NOMO-1 treated with dmso at 0.1 percent for 144 hours (cell line): ENCODE measurements around the gene UFC1.

Experiments
- DNase-seq: peaks from one replicate; lab custom pipeline; 2025; ENCODE audit not compliant: unreplicated experiment; lab: John Stamatoyannopoulos, UW

Gene UFC1

GRCh38 chr1:161192476-161193465 is 39.0 kb downstream of the UFC1 start:
- DNase-seq: peak; percentile 56

GRCh38 chr1:161193561-161194235 is 39.9 kb downstream of the UFC1 start:
- DNase-seq: no peak

GRCh38 chr1:161195171-161195570 is 41.4 kb downstream of the UFC1 start:
- peak; percentile 46 for DNase-seq

- no peak for DNase-seq
Measured at GRCh38 chr1:161196111-161196510, 42.3 kb downstream of the UFC1 start.

- DNase-seq: no peak
Measured at GRCh38 chr1:161196521-161197451, 43.0 kb downstream of the UFC1 start.

GRCh38 chr1:161197560-161198193 is 43.9 kb downstream of the UFC1 start:
- no peak for DNase-seq

DNA sequence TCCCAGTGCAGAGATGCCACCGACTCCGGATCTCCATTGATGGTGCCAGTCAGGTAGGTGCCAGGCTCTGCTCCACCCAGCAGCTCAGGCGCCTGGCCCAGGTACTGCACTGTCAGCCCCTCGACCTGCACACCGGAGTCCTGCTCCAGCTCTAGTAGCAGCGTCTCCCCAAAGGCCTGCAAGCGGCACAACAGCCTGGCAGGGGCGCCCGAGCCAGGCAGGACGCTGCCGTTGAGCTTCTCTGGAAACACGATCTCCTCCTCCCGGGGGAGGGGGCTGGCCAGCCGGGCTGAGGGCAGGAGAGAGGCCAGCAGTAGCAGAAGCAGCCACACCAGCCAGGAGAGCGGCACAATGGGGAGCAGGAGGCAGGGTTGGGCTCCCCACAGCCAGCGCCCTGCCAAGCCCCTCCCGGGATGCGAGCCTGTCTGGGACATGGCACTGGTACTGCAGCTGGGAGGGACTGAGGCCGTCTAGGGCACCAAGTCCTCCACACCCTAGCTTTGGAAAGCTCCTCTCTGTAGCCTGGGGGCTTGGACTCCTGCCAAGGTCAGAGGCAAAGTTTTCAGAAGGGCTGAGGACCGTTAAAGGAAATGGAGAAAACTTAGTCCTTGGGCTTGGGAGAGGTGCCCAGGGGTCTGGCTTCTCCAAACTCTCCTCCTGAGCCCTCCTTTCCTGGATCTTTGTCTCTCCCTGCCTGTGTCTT is 44.6 kb downstream of the UFC1 start:
- no peak for DNase-seq

GRCh38 chr1:161198897-161199431 is 45.2 kb downstream of the UFC1 start, which contains the start of gene ADAMTS4:
Gene ADAMTS4 (minus strand): TSS chr1:161199054. CDS start chr1:161198627, 427 bp downstream.
- DNase-seq: no peak

- DNase-seq: no peak
Measured at GRCh38 chr1:161199506-161200139, 45.8 kb downstream of the UFC1 start.

DNA sequence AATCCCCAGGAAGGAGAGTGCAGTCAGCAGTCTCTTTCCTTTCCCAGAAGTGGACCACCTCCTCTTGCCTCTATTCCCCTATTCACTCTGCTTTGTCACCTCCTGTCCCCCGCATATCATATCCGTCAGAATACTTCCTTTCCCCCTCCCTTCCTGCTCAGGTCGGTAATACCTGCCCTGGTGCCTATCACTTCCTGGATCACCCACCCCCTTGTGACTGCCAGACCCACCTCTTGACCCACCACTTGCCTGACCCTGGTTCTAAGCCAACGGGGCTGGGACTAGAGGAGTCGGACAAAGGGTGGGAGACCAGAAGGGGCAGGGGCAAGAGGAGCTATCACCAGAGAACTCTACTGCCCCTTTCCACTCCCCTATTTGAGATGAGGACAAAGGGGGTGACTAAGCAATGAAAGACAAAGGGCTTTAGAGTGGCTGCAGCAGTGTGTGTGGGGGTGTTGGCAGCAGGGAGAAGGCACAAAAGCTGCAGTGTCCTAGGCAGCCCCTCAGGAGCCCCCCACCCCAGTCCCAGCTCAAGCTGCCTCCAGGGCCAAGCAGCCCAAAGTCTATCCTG is 46.7 kb downstream of the UFC1 start:
- DNase-seq: no peak

DNA sequence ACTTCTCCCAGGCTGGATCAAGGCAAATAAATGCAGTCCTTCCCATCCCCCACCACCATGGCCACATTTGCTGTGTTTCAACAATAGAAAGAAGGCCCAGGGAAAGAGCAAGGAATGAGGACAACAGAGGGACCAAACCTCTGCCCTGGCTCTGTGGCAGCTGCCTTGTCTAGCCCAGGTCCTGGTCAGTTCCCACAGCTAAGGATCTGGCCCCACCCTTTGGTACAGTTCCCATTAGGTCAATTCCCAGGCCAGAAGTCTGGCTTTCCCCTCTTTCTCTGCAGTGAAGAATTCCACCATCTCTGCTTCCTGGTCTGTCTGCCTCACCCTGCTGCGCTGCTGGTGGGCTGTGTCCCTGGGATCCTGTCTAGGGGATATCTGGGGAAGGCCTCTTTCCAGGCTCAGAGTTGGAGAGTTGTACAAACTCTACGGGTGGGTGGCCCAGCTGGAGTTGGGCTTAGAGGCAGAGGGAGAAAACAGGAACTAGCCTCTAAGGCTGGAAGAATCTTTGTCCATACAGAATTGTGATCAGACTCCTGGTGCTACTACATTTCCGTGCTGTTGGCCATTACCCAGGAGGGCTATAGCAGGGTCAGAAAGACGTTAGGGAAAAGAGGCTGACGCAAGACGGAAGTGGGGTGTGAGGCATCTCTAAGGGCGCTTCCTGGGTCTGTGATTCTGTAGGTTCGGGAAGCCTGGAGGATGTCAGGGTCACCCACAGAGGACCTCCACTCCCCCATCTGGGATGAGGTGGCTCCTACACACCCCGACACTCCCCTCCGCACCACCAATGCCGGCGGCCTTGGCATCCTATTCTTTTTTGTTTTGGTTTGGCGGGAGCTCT is 47.4 kb downstream of the UFC1 start:
- no peak for DNase-seq

DNA sequence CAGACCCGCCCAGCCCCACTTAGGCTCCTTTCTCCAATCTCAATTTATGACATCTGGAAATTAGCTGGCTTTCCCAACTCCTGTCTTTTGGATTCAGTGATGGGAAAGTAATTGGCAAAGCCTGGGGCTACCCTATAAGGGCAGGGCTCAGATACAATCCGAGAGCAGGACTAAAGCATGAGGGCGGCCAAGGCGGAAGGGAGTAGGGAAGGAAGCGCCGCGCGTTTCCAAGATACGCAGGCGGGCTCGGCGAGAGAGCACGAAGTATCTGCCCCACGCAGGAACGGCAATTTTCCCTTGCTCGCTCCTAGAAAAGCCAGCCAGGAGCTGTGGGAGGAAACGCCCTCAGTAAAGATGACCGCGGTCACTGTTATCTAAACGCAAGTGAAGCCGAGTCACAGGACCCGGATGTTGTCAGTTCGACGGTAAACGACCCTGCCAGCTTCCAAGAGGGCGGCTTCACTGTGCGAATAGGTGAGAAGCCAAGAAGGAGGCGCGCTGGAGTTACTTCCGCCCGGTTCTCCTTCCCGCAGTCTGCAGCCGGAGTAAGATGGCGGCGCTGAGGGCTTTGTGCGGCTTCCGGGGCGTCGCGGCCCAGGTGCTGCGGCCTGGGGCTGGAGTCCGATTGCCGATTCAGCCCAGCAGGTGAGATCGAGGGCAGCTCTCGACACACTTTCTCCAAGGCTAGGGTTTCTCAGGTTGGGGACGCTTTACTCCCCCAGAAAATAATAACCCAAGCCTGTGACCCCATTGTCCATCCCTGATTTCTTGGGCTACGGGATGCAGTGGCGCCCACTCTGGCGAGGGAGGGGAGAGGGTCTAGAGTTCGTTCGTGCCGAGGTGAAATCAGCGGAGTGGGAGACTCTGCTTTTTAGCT is 48.3 kb downstream of the UFC1 start, which contains the start of gene NDUFS2:
Gene NDUFS2 (plus strand): TSS at position 532 of the 877 bp plus-strand sequence. CDS start 19 bp downstream, at position 551.
- peak; percentile 94 for DNase-seq

- no peak for DNase-seq
Measured at GRCh38 chr1:161206411-161207140, 52.8 kb downstream of the UFC1 start.

DNA sequence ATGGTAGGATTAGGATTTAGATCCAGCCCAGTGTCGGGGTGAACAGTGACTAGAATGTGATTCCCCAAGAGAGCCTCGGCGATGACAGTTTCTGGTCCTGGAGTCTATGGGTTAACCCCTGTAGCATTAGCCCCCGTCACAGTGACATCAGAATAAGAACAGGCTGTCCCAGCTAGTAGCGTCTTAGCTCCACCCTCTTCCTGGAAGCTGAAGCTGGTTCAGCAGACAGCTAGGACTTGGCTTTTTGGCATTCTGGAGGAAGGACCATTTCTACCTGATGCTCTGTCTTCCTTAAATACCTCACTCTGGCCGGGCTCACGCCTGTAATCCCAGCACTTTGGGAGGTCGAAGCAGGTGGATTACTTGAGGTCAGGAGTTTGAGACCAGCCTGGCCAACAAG is 53.4 kb downstream of the UFC1 start:
- DNase-seq: no peak
